Suppressor macrophage treated with lipopolysaccharide for 4 hours (primary cell): ENCODE results near the gene TMEM17.

ENCODE experiments used
- DNase-seq: peaks from one replicate; pipeline ENCODE4 v3.0.0-alpha.2; 2020

The TMEM17 gene

DNA sequence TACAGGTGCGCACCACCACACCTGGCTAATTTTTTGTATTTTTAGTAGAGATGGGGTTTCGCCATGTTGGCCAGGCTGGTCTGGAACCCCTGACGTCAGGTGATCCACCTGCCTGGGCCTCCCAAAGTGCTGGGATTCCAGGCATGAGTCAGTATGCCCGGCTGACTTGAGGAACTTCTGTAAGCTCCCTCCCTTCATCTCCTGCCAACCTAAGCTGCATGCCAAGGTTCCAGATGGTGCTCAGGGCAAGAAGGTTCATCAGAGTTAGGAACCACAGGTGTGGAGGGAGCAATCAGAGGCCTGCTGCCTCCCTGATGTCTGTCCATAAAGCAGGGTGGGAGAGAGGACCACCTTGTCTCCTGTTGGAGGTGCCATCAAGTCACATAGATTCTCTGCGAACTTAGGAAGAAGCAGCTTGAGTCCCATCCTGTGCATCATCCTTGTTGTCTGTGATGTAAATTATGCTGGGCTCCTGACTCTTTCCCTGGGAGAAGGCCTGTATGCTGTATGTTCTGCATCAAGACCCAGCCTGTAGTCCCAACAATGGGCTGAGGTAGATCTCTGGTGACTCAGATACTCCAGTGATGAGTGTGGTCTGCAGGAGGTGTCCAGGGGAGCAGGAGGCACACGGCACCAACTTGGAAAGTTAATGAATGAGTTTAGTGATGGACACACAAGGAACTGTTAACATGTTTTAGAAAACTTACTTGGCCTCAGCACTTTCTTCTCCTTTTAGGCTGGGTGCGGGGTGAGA lies 53.1 kb downstream of the TMEM17 start:
- no peak for DNase-seq

DNA sequence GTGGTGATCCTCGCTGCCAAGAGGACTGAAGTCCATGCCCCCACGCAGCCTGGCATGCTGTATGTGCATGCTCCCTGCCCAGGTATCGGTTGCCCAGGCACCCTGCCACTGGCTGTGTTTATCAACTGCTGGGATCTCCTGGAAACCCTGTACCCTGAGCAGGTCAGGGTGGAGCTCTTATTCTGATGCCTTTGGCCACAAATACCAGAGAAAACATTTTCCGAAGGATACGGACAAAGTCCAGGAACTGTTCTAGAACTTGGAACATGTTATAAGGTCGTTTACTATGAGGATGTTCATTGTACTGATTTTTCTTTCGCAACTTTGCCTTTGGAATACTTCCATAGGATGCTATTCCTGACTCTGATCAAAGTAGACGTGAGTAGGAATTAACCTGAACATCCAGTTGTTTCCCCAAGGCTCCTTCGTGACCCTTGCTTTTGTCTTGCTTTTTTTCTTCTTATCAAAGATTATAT lies 55.2 kb downstream of the TMEM17 start:
- no peak for DNase-seq
